HCT116 (cell line): ENCODE measurements around the gene BBIP1. TPM values are rescaled to one million over a fixed set of nuclear protein-coding genes. Genes with fewer than 3 reads are reported as not detected.

Source experiments
- ATAC-seq: fragments of 200-7000 bp; cut with Tn5 transposase; 2 replicates; pipeline ENCODE4 v1.9.1; 2020; ENCODE audit warnings: mild to moderate bottlenecking, moderate library complexity
- BruUV-seq: library from RNA; stranded (reverse); fragments of 400-500 nt; replicated peaks from 2 replicates; lab custom pipeline; 2021; lab: Mats Ljungman, UMichigan
- CTCF ChIA-PET: fragments of 300-600 bp; sonication (Branson Sonifier 250); formaldehyde crosslinking; loops from one replicate; lab custom pipeline; 2021; ENCODE audit warnings: antibody characterized with exemption; lab: Charles Lee
- POLR2A ChIA-PET: fragments of 300-600, 350-600 bp; sonication (Branson Sonifier 250); formaldehyde crosslinking; loops from one replicate; lab custom pipeline; 2021; ENCODE audit warnings: antibody characterized with exemption; lab: Charles Lee
- RAD21 ChIA-PET, 2 experiments: fragments of 300-600 bp; sonication (Branson Sonifier 250); formaldehyde crosslinking; loops; one replicate each; lab custom pipeline; 2023; ENCODE audit warnings: low total read pairs in 2 of 2; ENCODE audit not compliant: uncharacterized antibody in 2 of 2, unreplicated experiment in 2 of 2, low non-redundant PET in 1 of 2; lab: Charles Lee
- DNase-seq: peaks from one replicate; pipeline ENCODE4 v3.0.0-alpha.2; 2010; ENCODE audit warnings: low read depth, low spot score
- H2AFZ ChIP-seq: fragments of 200-600 bp; shearing (Covaris generic), sonication (generic); 2 replicates; pipeline ENCODE4 v1.6.1; 2017; ENCODE audit warnings: low read depth, mixed run types, mixed read lengths, antibody characterized with exemption, low read length; ENCODE audit not compliant: poor library complexity, severe bottlenecking
- H3K27ac ChIP-seq: 2 replicates; pipeline ENCODE4 v1.5.1; 2012; ENCODE audit warnings: low read depth, low read length
- H3K27me3 ChIP-seq: fragments of 200-600 bp; sonication (generic); 2 replicates; pipeline ENCODE4 v1.6.1; 2016; ENCODE audit warnings: mixed run types, low read length, mixed read lengths; ENCODE audit not compliant: insufficient read depth
- H3K36me3 ChIP-seq, 2 experiments: fragments of 200-500 bp in 1 of 2; fragments of 200-600 bp in 1 of 2; sonication (Bioruptor generic) in 1 of 2; sonication (generic) in 1 of 2; 2 replicates each; pipeline versions ENCODE4 v1.5.1 to v1.6.1; 2014 to 2016; ENCODE audit warnings: low read length in 2 of 2, inconsistent platforms in 1 of 2, mixed read lengths in 1 of 2, mixed run types in 1 of 2; ENCODE audit not compliant: insufficient read depth in 2 of 2, control insufficient read depth in 1 of 2
- H3K4me1 ChIP-seq, 2 experiments: fragments of 200-600 bp in 1 of 2; sonication (generic) in 1 of 2; 2 replicates each; pipeline versions ENCODE4 v1.5.1 to v1.6.1; 2012 to 2017; ENCODE audit warnings: low read length in 2 of 2, inconsistent platforms in 1 of 2, mild to moderate bottlenecking in 1 of 2, mixed read lengths in 1 of 2, mixed run types in 1 of 2, moderate library complexity in 1 of 2; ENCODE audit not compliant: insufficient read depth in 2 of 2, control insufficient read depth in 1 of 2
- H3K4me2 ChIP-seq: fragments of 200-600 bp; sonication (generic); 2 replicates; pipeline ENCODE4 v1.6.1; 2017; ENCODE audit warnings: mixed run types, low read length, mixed read lengths
- H3K4me3 ChIP-seq, 2 experiments: fragments of 200-600 bp in 1 of 2; sonication (generic) in 1 of 2; replicated peaks in 1 of 2; 2 replicates each; pipeline ENCODE4 v1.5.1; 2011 to 2016; ENCODE audit warnings: low read length in 2 of 2, control low read depth in 1 of 2, low read depth in 1 of 2, mild to moderate bottlenecking in 1 of 2, mixed read lengths in 1 of 2, mixed run types in 1 of 2
- H3K79me2 ChIP-seq: fragments of 200-600 bp; sonication (generic); 2 replicates; pipeline ENCODE4 v1.6.1; 2017; ENCODE audit warnings: mild to moderate bottlenecking, mixed run types, low read length, moderate library complexity, mixed read lengths; ENCODE audit not compliant: insufficient read depth
- H3K9ac ChIP-seq: fragments of 200-600 bp; sonication (generic); 2 replicates; pipeline ENCODE4 v1.6.1; 2016; ENCODE audit warnings: low read length, mixed read lengths
- H3K9me2 ChIP-seq: fragments of 200-600 bp; sonication (generic), shearing (Covaris generic); 2 replicates; pipeline ENCODE4 v1.6.1; 2017; ENCODE audit warnings: mixed run types, mild to moderate bottlenecking, moderate library complexity; ENCODE audit not compliant: insufficient read depth
- H3K9me3 ChIP-seq, 2 experiments: fragments of 200-500 bp in 1 of 2; fragments of 200-600 bp in 1 of 2; sonication (Bioruptor generic) in 1 of 2; sonication (generic) in 1 of 2; 2 replicates each; pipeline ENCODE4 v1.6.1; 2014 to 2017; ENCODE audit warnings: low read length in 2 of 2, mixed read lengths in 2 of 2, inconsistent platforms in 1 of 2, low read depth in 1 of 2, mild to moderate bottlenecking in 1 of 2, mixed run types in 1 of 2, moderate library complexity in 1 of 2; ENCODE audit not compliant: control insufficient read depth in 1 of 2, insufficient read depth in 1 of 2
- H4K20me1 ChIP-seq: fragments of 200-600 bp; sonication (generic), shearing (Covaris generic); 2 replicates; pipeline ENCODE4 v1.6.1; 2017; ENCODE audit warnings: mixed run types, mild to moderate bottlenecking, moderate library complexity; ENCODE audit not compliant: insufficient read depth
- EGR1 ChIP-seq: IDR thresholded peaks from 2 replicates; pipeline ENCODE4 v1.6.1; 2012; ENCODE audit warnings: low read depth
- SRF ChIP-seq: IDR thresholded peaks from 2 replicates; pipeline ENCODE4 v1.6.1; 2012; ENCODE audit warnings: low read depth
- ZNF274 ChIP-seq: fragments of 200-500 bp; sonication (Bioruptor generic); IDR thresholded peaks from 2 replicates; pipeline ENCODE4 v1.6.1; 2014; ENCODE audit warnings: mild to moderate bottlenecking, low read depth, low read length, inconsistent platforms
- intact Hi-C: fragments of 100-400 bp; cut with micrococcal nuclease; formaldehyde crosslinking; loops from 2 replicates; pipeline ENCODE4 v1.10.0; 2022
- total RNA-seq: library from RNA; stranded (reverse); gene quantifications from one replicate; pipeline ENCODE4 v1.2.1, GENCODE V29; 2021; ENCODE audit not compliant: unreplicated experiment
- TF ChIP-seq, protein P1 (sequence below): IDR thresholded peaks from 2 replicates; pipeline ENCODE4 v1.6.1; 2012; ENCODE audit warnings: low read depth

The BBIP1 gene
- total RNA-seq, 1 experiment from 2014 or later, result 38.9 TPM

DNA sequence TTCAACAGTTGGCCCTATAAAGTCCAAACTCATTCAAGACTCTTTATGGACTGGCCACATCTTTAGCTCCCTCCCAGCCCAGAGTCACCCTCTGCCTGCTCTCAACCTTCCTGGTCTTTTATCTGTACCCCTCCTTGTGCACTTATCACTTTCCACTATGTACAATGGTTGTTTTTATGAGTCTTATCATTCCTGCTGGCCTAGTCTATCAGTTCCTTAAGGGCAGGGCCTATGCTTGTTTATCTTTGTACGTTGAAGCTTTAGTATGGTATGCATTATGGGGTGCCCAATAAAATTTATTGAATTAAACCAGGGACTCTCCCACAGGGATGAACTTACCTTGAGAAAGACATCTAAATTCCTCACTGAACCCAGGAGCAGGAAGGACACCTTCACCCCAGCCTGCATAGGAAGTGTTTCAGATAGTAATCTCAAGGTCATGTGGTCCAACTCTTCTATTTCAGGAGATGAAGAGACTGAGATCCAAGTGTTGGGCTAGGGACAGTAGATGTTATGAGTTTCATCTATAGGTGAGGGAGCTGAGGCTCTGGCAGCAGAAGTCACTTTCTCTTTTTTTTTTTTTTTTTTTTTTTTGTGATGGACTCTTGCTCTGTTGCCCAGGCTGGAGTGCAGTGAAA lies 60.6 kb downstream of the BBIP1 start:
- ChIA-PET POLR2A (interaction anchor here (1.2 kb wide), 1 partner anchor 13 kb away, joined by 6 read pairs; the partner anchor contains the start of gene PDCD4), CTCF (no interaction called here), RAD21 (no interaction called here)
- Histone ChIP-seq H3K27ac (no peak overlapping the region), H3K4me3 (no peak overlapping the region), H3K27me3 (no peaks in the 10 kb centered on the region), H3K36me3 (no peaks in the 10 kb centered on the region), H3K9me3 (no peaks in the 10 kb centered on the region), H3K4me2 (no peak overlapping the region), H2AFZ (no peak overlapping the region), H4K20me1 (no peaks in the 10 kb centered on the region), H3K9me2 (no peaks in the 10 kb centered on the region), H3K79me2 (no peaks in the 10 kb centered on the region), H3K4me1 (0 out of 4 replicates have a peak, but pooled peaks cover 0 to 1% of the 10 kb centered on the region in 2 experiments), H3K9ac (no peak overlapping the region)
- BruUV-seq, result no TSS peak
- DNase-seq (no peak), ATAC-seq (no peak)
- intact Hi-C loops, result no loop called here
- TF ChIP-seq EGR1, result no peak
- no peak for TF ChIP-seq SRF
- TF ChIP-seq, protein P1, sequence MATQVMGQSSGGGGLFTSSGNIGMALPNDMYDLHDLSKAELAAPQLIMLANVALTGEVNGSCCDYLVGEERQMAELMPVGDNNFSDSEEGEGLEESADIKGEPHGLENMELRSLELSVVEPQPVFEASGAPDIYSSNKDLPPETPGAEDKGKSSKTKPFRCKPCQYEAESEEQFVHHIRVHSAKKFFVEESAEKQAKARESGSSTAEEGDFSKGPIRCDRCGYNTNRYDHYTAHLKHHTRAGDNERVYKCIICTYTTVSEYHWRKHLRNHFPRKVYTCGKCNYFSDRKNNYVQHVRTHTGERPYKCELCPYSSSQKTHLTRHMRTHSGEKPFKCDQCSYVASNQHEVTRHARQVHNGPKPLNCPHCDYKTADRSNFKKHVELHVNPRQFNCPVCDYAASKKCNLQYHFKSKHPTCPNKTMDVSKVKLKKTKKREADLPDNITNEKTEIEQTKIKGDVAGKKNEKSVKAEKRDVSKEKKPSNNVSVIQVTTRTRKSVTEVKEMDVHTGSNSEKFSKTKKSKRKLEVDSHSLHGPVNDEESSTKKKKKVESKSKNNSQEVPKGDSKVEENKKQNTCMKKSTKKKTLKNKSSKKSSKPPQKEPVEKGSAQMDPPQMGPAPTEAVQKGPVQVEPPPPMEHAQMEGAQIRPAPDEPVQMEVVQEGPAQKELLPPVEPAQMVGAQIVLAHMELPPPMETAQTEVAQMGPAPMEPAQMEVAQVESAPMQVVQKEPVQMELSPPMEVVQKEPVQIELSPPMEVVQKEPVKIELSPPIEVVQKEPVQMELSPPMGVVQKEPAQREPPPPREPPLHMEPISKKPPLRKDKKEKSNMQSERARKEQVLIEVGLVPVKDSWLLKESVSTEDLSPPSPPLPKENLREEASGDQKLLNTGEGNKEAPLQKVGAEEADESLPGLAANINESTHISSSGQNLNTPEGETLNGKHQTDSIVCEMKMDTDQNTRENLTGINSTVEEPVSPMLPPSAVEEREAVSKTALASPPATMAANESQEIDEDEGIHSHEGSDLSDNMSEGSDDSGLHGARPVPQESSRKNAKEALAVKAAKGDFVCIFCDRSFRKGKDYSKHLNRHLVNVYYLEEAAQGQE, result no peak
- TF ChIP-seq ZNF274, result no peak
